K562 (cell line): Measurements from ENCODE around the gene DCUN1D3. TPM values are rescaled to one million over a fixed set of nuclear protein-coding genes. Genes with fewer than 3 reads are reported as not detected.
A peak's percentile ranks its signal among the peaks of the same experiment; 100 is the strongest.

Experiments used
- ASH1L ChIP-seq: fragments of 450-650 bp; IDR thresholded peaks from 2 replicates; pipeline ENCODE4 v1.6.1; 2018; ENCODE audit warnings: borderline replicate concordance, mild to moderate bottlenecking, low read depth; ENCODE audit not compliant: partially characterized antibody
- COPS2 ChIP-seq: fragments of 450-650 bp; conservative IDR thresholded peaks from 2 replicates; pipeline ENCODE4 v1.6.1; 2016; ENCODE audit warnings: mild to moderate bottlenecking, moderate library complexity
- FOS ChIP-seq: IDR thresholded peaks from 3 replicates; pipeline ENCODE4 v1.6.1; 2011; ENCODE audit not compliant: insufficient read length; ENCODE audit errors: extremely low read depth
- GATAD2B ChIP-seq: fragments of 450-650 bp; IDR thresholded peaks from 2 replicates; pipeline ENCODE4 v1.6.1; 2017; ENCODE audit warnings: mild to moderate bottlenecking, borderline replicate concordance
- HBP1 ChIP-seq: fragments of 450-650 bp; formaldehyde crosslinking; IDR thresholded peaks from 2 replicates; pipeline ENCODE4 v1.4.0; 2022; ENCODE audit warnings: missing genetic modification characterization
- HOXB6 ChIP-seq: fragments of 250-450 bp; sonication (Bioruptor Pico); IDR thresholded peaks from 2 replicates; pipeline ENCODE4 v1.5.1; 2022; ENCODE audit warnings: mild to moderate bottlenecking, borderline replicate concordance
- KDM4B ChIP-seq, 2 experiments: fragments of 450-650 bp in 1 of 2; sonication (generic) in 1 of 2; IDR thresholded peaks; 2 replicates each; pipeline ENCODE4 v1.6.1; 2016 to 2017; ENCODE audit warnings: borderline replicate concordance in 2 of 2, antibody characterized with exemption in 1 of 2, low read depth in 1 of 2, mild to moderate bottlenecking in 1 of 2
- KLF1 ChIP-seq: fragments of 450-650 bp; IDR thresholded peaks from 2 replicates; pipeline ENCODE4 v1.6.1; 2016; ENCODE audit warnings: missing genetic modification characterization, missing compliant biosample characterization
- MTF1 ChIP-seq: fragments of 250-450 bp; sonication (Bioruptor Pico); IDR thresholded peaks from 2 replicates; pipeline ENCODE4 v1.9.0; 2021; ENCODE audit warnings: moderate library complexity, mild to moderate bottlenecking, inconsistent platforms, borderline replicate concordance
- MYBL2 ChIP-seq, 2 experiments: fragments of 450-650 bp in 1 of 2; sonication (generic) in 1 of 2; formaldehyde crosslinking in 1 of 2; IDR thresholded peaks; 2 replicates each; pipeline versions ENCODE4 v1.6.1 to v1.8.1; 2017 to 2022; ENCODE audit warnings: borderline replicate concordance in 1 of 2, inconsistent platforms in 1 of 2, low read depth in 1 of 2, mild to moderate bottlenecking in 1 of 2, missing genetic modification reagents in 1 of 2, moderate library complexity in 1 of 2
- NELFE ChIP-seq: IDR thresholded peaks from 2 replicates; pipeline ENCODE4 v1.6.1; 2011; ENCODE audit warnings: mild to moderate bottlenecking; ENCODE audit not compliant: insufficient read depth, insufficient read length
- NFXL1 ChIP-seq: fragments of 450-650 bp; formaldehyde crosslinking; IDR thresholded peaks from 2 replicates; pipeline ENCODE4 v1.4.0; 2021; ENCODE audit warnings: mild to moderate bottlenecking
- NFYB ChIP-seq: IDR thresholded peaks from 2 replicates; pipeline ENCODE4 v1.6.1; 2011; ENCODE audit warnings: mild to moderate bottlenecking, moderate library complexity; ENCODE audit not compliant: insufficient read length; ENCODE audit errors: extremely low read depth
- NR1H2 ChIP-seq: sonication (generic); formaldehyde crosslinking; IDR thresholded peaks from 2 replicates; pipeline ENCODE4 v1.4.0; 2020; ENCODE audit warnings: mild to moderate bottlenecking, missing genetic modification reagents
- PREB ChIP-seq: sonication (generic); formaldehyde crosslinking; IDR thresholded peaks from 2 replicates; pipeline ENCODE4 v1.8.1; 2023; ENCODE audit warnings: mild to moderate bottlenecking, missing genetic modification reagents
- RHOXF2B ChIP-seq: fragments of 250-450 bp; sonication (Bioruptor Pico); conservative IDR thresholded peaks from 2 replicates; pipeline ENCODE4 v1.5.1; 2021
- SPI1 ChIP-seq: IDR thresholded peaks from 2 replicates; pipeline ENCODE4 v1.6.1; 2011; ENCODE audit warnings: low read depth, low read length, control low read depth, borderline replicate concordance
- THRAP3 ChIP-seq: fragments of 450-650 bp; IDR thresholded peaks from 2 replicates; pipeline ENCODE4 v1.6.1; 2016; ENCODE audit warnings: mild to moderate bottlenecking, inconsistent platforms, borderline replicate concordance
- TRIM24 ChIP-seq, 2 experiments: fragments of 450-650 bp; IDR thresholded peaks; 2 replicates each; pipeline ENCODE4 v1.6.1; 2016
- UBTF ChIP-seq, 2 experiments: IDR thresholded peaks; 2 replicates each; pipeline ENCODE4 v1.6.1; 2012; ENCODE audit warnings: improper control_type of control experiment in 2 of 2, low read depth in 2 of 2, low read length in 2 of 2, borderline replicate concordance in 1 of 2
- ZNF644 ChIP-seq: fragments of 200-800 bp; sonication (Bioruptor generic); IDR thresholded peaks from 2 replicates; pipeline ENCODE4 v1.6.1; 2016; ENCODE audit warnings: low read depth, missing genetic modification characterization, missing compliant biosample characterization
- ZNF668 ChIP-seq: fragments of 250-450 bp; sonication (Bioruptor Pico); IDR thresholded peaks from 2 replicates; pipeline ENCODE4 v1.8.0; 2022; ENCODE audit warnings: mild to moderate bottlenecking, inconsistent platforms
- ZNF695 ChIP-seq: fragments of 450-650 bp; formaldehyde crosslinking; IDR thresholded peaks from 2 replicates; pipeline ENCODE4 v1.4.0; 2020; ENCODE audit warnings: mild to moderate bottlenecking, moderate library complexity
- polyA plus RNA-seq, 8 experiments: library from polyadenylated mRNA; depleted of rRNA in 4 of 8; stranded (reverse) in 5 of 8; unstranded in 3 of 8; fragments of >200 nt; fragmentation: Nextera tagmentation in 2 of 8; fragmentation: Illumina TruSeq in 1 of 8; extraction: Ambion mirVana in 2 of 8; extraction: Trizol in 1 of 8; gene quantifications; 2 replicates each; pipeline versions ENCODE4 v1.2.1 to v1.2.3, GENCODE V29; 2011 to 2014; ENCODE audit warnings: inconsistent platforms in 1 of 8, missing spikeins in 1 of 8
- total RNA-seq, 7 experiments: library from RNA; depleted of rRNA in 6 of 7; stranded (reverse); fragments of >200 nt in 6 of 7; fragmentation: Illumina TruSeq in 2 of 7; extraction: Trizol in 2 of 7; gene quantifications; 2 replicates each; pipeline versions ENCODE4 v1.2.1 to v1.2.3, GENCODE V29; 2011 to 2021; ENCODE audit warnings: low replicate concordance in 1 of 7

Gene DCUN1D3
- total and polyA plus RNA-seq, 9 of the 15 experiments (the other 6 are each of a cell fraction or from before 2014, with no cell fraction given): 1.0 to 4.7 (median 2.2) TPM

GRCh38 chr16:20806168-20807050 is 93.7 kb downstream of the DCUN1D3 start, which contains the start of the genes ERI2 and REXO5 (continued):
- no peak for TF ChIP-seq MTF1 (CRISPR knock-in tag)
- no peak for TF ChIP-seq SPI1
- TF ChIP-seq NELFE: no peak
- TF ChIP-seq THRAP3: peak; percentile 79; the same call in 1 of the 2 replicates
- no peak for TF ChIP-seq HBP1 (CRISPR knock-in tag)
- TF ChIP-seq KLF1 (tag): peak; percentile 70
- TF ChIP-seq FOS: no peak
- no peak; the same call in 1 of the 2 replicates for TF ChIP-seq PREB
- TF ChIP-seq ZNF644: no peak
- no peak for TF ChIP-seq RHOXF2B (CRISPR knock-in tag)
- TF ChIP-seq NFXL1: no peak
- peak; percentile 98 for TF ChIP-seq MYBL2 (IDR thresholded peaks at IDR 0.05; ENCODE audit: low read depth)
- TF ChIP-seq MYBL2 (CRISPR knock-in tag; IDR thresholded peaks at IDR 0.05; ENCODE audit: borderline replicate concordance): no peak; the same call in 1 of the 2 replicates
- TF ChIP-seq ASH1L: peak; percentile 24
- peak in 1 of 2 experiments; percentile 92; a peak in 1 of 4 replicates for TF ChIP-seq UBTF (IDR thresholded peaks at IDR 0.05; ENCODE audit: borderline replicate concordance in 1 of 2, low read depth in 2 of 2, low read length in 2 of 2)
- TF ChIP-seq NFYB: no peak
- peak in 1 of 2 experiments; percentile 86; a peak in 1 of 4 replicates for TF ChIP-seq KDM4B (IDR thresholded peaks at IDR 0.05; ENCODE audit: borderline replicate concordance in 2 of 2, low read depth in 1 of 2)
- TF ChIP-seq TRIM24 (IDR thresholded peaks at IDR 0.05): peak; percentile 21 to 65; a peak in 1 of 4 replicates
- peak; percentile 11; the same call in 1 of the 2 replicates for TF ChIP-seq ZNF668 (CRISPR knock-in tag)
- no peak for TF ChIP-seq HOXB6
- TF ChIP-seq ZNF695 (CRISPR knock-in tag): no peak
- TF ChIP-seq NR1H2 (CRISPR knock-in tag): no peak
- 0 out of 2 replicates have a peak, but pooled peaks have one; percentile 68 for TF ChIP-seq GATAD2B
- TF ChIP-seq COPS2: no peak
